Upper lobe of left lung (tissue), 6 donors: Measurements from ENCODE around the gene GPR68. TPM values are rescaled to one million over a fixed set of nuclear protein-coding genes. Genes with fewer than 3 reads are reported as not detected.

Source experiments
- ATAC-seq, 2 donors: fragments of 200-7000 bp; cut with Tn5 transposase; one replicate each; pipeline ENCODE4 v1.9.1; 2022; ENCODE audit warnings: mild to moderate bottlenecking in 2 of 2, moderate library complexity in 2 of 2; ENCODE audit not compliant: low FRiP score in 2 of 2
- DNase-seq, 2 donors: peaks; one replicate each; pipeline ENCODE4 v3.0.0-alpha.2; 2019 to 2020
- H3K27ac ChIP-seq, 4 donors: fragments of 200-600 bp; sonication (generic); one replicate each; pipeline ENCODE4 v1.5.1; 2016 to 2019
- H3K27me3 ChIP-seq, 4 donors: fragments of 200-600 bp; sonication (generic); one replicate each; pipeline ENCODE4 v1.5.1; 2017 to 2019
- H3K36me3 ChIP-seq, 4 donors: fragments of 200-600 bp; sonication (generic); one replicate each; pipeline ENCODE4 v1.5.1; 2016 to 2019
- H3K4me1 ChIP-seq, 4 donors: fragments of 200-600 bp; sonication (generic); one replicate each; pipeline ENCODE4 v1.5.1; 2018 to 2019
- H3K4me3 ChIP-seq, 4 donors: fragments of 200-600 bp; sonication (generic); one replicate each; pipeline ENCODE4 v1.5.1; 2017 to 2019; ENCODE audit warnings: mild to moderate bottlenecking in 2 of 4, moderate library complexity in 1 of 4
- H3K9me3 ChIP-seq, 4 donors: fragments of 200-600 bp; sonication (generic); one replicate each; pipeline ENCODE4 v1.5.1; 2018 to 2019
- EP300 ChIP-seq, 4 donors: sonication (generic); formaldehyde crosslinking; IDR thresholded peaks; one replicate each; pipeline ENCODE4 v1.5.1; 2017; ENCODE audit warnings: antibody characterized with exemption in 4 of 4, control low read depth in 2 of 4
- POLR2A ChIP-seq, 4 donors: fragments of 450-650 bp; IDR thresholded peaks; one replicate each; pipeline ENCODE4 v1.5.1; 2016 to 2017; ENCODE audit warnings: antibody characterized with exemption in 4 of 4, mild to moderate bottlenecking in 2 of 4
- POLR2AphosphoS5 ChIP-seq, 2 donors: sonication (generic); formaldehyde crosslinking; IDR thresholded peaks; one replicate each; pipeline ENCODE4 v1.5.1; 2017; ENCODE audit warnings: antibody characterized with exemption in 2 of 2
- WGBS, 2 donors: methylation state at CpG; one replicate each; pipeline ENCODE4 v1.1.5; 2017 to 2018; 5-methylcytosine and 5-hydroxymethylcytosine counted together
- total RNA-seq, 6 donors: library from RNA; depleted of rRNA in 4 of 6; stranded (reverse); fragments of >200 nt in 4 of 6; gene quantifications; one replicate each; pipeline versions ENCODE4 v1.1.0 to v1.2.1, GENCODE V29; 2016 to 2021
- TF ChIP-seq, protein P1 (sequence below), 6 experiments: fragments of 450-650 bp in 4 of 6; fragments of 200-600 bp in 2 of 6; sonication (generic) in 2 of 6; IDR thresholded peaks; one replicate each; pipeline ENCODE4 v1.5.1; 2016 to 2019; ENCODE audit warnings: antibody characterized with exemption in 6 of 6
- donor health status: DM: no; HTN: no; CAD: no; lungs with moderate emphysema.
- donor health status: DM: no; HTN: yes; CAD: no; lungs with severe emphysema.

Gene GPR68
- total RNA-seq, 6 donors from 2014 or later: 1.2 to 8.4 (median 3.3) TPM

DNA sequence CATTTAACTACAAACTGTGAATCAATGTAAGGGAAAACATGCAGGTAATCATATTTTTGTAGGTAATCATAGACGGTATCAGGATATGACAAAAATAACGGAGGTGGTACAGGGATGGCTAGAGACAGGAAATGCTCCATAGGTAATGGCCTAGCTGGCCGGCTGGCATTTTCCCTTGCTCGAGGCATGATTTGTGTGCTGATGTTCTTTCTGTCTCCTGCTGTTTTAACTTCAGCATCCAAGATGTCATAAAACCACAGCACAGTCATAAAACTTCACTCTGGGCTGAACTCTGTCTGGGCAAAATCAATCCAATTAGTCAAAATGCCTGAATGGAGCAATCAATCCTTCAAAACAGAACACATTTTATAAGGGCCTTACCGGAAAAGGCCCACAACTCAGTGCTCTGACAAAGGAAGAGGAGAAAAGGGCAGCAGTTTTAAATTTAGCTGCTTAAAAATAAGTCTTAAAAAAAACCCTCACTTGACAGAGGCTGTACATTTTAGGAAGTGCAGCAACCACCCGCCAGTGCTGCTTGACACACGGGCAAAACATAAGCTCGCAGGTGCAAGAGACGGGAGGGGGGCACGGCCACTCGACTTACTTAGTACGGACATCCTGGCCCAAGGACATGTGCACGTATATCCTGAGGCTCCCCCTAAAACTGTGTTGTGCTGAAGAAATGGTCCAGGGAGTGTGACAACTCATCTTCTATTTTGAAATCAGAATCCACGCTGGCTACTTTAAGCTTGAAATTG is 40.5 kb upstream of the GPR68 start:
- Histone ChIP-seq H3K4me1 (no peaks in the 10 kb centered on the region), H3K4me3 (no peak overlapping the region), H3K27me3 (no peaks in the 10 kb centered on the region), H3K9me3 (no peaks in the 10 kb centered on the region), H3K27ac (no peak overlapping the region), H3K36me3 (peaks cover 0 to 66% (median 46%) of the 10 kb centered on the region in 4 donors)
- TF ChIP-seq POLR2A (IDR thresholded peaks at IDR 0.05) (no peak), POLR2AphosphoS5 (IDR thresholded peaks at IDR 0.05) (no peak), EP300 (IDR thresholded peaks at IDR 0.05) (no peak)
- TF ChIP-seq, protein P1, sequence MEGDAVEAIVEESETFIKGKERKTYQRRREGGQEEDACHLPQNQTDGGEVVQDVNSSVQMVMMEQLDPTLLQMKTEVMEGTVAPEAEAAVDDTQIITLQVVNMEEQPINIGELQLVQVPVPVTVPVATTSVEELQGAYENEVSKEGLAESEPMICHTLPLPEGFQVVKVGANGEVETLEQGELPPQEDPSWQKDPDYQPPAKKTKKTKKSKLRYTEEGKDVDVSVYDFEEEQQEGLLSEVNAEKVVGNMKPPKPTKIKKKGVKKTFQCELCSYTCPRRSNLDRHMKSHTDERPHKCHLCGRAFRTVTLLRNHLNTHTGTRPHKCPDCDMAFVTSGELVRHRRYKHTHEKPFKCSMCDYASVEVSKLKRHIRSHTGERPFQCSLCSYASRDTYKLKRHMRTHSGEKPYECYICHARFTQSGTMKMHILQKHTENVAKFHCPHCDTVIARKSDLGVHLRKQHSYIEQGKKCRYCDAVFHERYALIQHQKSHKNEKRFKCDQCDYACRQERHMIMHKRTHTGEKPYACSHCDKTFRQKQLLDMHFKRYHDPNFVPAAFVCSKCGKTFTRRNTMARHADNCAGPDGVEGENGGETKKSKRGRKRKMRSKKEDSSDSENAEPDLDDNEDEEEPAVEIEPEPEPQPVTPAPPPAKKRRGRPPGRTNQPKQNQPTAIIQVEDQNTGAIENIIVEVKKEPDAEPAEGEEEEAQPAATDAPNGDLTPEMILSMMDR (IDR thresholded peaks at IDR 0.05): no peak
- DNase-seq: no peak
- ATAC-seq: no peak
- WGBS, 2 donors: 88 to 93% methylated on average over 14 of the region's 14 CpGs

- ATAC-seq (peak in 1 of 2 donors; percentile 57), DNase-seq (no peak)
- Histone ChIP-seq H3K27ac (no peak overlapping the region), H3K27me3 (no peaks in the 10 kb centered on the region), H3K36me3 (peaks cover under 1 to 66% (median 50%) of the 10 kb centered on the region in 4 donors), H3K4me1 (no peaks in the 10 kb centered on the region), H3K4me3 (no peak overlapping the region), H3K9me3 (no peaks in the 10 kb centered on the region)
- WGBS, 2 donors: 80 to 83% methylated on average over 13 of the region's 13 CpGs
- no peak for TF ChIP-seq POLR2AphosphoS5 (IDR thresholded peaks at IDR 0.05)
- TF ChIP-seq, protein P1 (IDR thresholded peaks at IDR 0.05): no peak
- no peak for TF ChIP-seq EP300 (IDR thresholded peaks at IDR 0.05)
- TF ChIP-seq POLR2A (IDR thresholded peaks at IDR 0.05): no peak
Measured at GRCh38 chr14:91284146-91284790, 39.8 kb upstream of the GPR68 start.

- H3K4me3 ChIP-seq: no peak overlapping the region
- WGBS, 2 donors: 94 to 96% methylated on average over 4 of the region's 4 CpGs
- H3K9me3 ChIP-seq: no peaks in the 10 kb centered on the region
- DNase-seq (no peak), ATAC-seq (no peak)
- no peaks in the 10 kb centered on the region for H3K4me1 ChIP-seq
- H3K36me3 ChIP-seq: peaks cover 4 to 65% (median 46%) of the 10 kb centered on the region in 4 donors
- H3K27ac ChIP-seq: no peak overlapping the region
- no peaks in the 10 kb centered on the region for H3K27me3 ChIP-seq
- TF ChIP-seq, protein P1 (IDR thresholded peaks at IDR 0.05): no peak
- TF ChIP-seq EP300 (IDR thresholded peaks at IDR 0.05) (no peak), POLR2AphosphoS5 (IDR thresholded peaks at IDR 0.05) (no peak), POLR2A (IDR thresholded peaks at IDR 0.05) (no peak)
Measured at GRCh38 chr14:91283666-91284065, 39.2 kb upstream of the GPR68 start.

DNA sequence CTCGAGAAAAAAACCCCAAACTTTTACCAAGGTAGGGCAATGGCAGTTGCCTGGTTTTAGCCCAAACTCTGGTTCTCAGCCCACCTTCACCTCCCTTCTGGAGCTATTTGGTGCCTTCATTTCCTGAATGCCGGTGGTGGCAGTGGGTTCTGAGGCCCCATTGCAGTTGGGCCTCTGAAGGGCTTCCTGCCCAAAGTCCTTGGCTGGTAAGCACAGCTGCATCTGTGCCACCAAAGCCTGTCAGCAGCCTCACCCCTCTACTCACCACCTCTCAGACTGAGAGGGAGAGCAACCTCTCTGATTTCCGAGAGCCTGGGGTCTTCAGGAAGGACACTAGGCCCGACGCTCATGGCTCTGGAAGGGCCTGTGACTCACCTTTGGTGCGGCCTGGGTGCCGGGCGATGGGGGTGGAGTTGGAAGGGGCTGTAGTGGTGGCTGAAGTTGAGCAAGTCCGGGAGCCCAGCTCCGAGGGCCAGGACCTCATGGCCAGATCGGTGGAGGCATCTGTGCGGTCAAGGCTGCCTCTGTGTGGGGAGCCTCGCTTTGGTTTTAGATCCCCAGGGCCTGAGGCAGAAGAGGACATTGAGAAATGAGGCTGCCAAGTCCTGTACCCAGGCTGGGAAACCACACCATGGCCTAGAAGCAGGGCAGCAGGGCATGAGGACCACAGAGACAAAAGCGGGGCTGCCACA is 38.6 kb upstream of the GPR68 start:
- 96 to 99% methylated on average over 11 to 14 of the region's 14 CpGs for WGBS, 2 donors
- no peak for DNase-seq
- no peaks in the 10 kb centered on the region for H3K27me3 ChIP-seq

More for the DNA sequence above, 38.6 kb upstream of the GPR68 start:
- no peak for ATAC-seq
- Histone ChIP-seq H3K36me3 (peaks cover 4 to 65% (median 47%) of the 10 kb centered on the region in 4 donors), H3K9me3 (no peaks in the 10 kb centered on the region), H3K4me1 (no peaks in the 10 kb centered on the region), H3K27ac (no peak overlapping the region), H3K4me3 (no peak overlapping the region)
- TF ChIP-seq POLR2AphosphoS5 (IDR thresholded peaks at IDR 0.05) (no peak), EP300 (IDR thresholded peaks at IDR 0.05) (no peak), POLR2A (IDR thresholded peaks at IDR 0.05) (no peak)
- TF ChIP-seq, protein P1 (IDR thresholded peaks at IDR 0.05): no peak
